Stimulated activated naive CD8-positive, alpha-beta T cell treated with anti-CD3 and anti-CD28 coated beads, Interleukin-15, Interleukin-2, amounts not matched to agents 100 U/mL and 50 U/mL, for 24 hours (primary cell): ENCODE measurements around the gene PHEX.

Source experiments
- ATAC-seq: fragments of 150-1000 bp; cut with Tn5 transposase; one replicate; pipeline ENCODE4 v1.10.0; 2021
- DNase-seq: peaks from one replicate; pipeline ENCODE4 v3.0.0; 2021

PHEX gene

DNA sequence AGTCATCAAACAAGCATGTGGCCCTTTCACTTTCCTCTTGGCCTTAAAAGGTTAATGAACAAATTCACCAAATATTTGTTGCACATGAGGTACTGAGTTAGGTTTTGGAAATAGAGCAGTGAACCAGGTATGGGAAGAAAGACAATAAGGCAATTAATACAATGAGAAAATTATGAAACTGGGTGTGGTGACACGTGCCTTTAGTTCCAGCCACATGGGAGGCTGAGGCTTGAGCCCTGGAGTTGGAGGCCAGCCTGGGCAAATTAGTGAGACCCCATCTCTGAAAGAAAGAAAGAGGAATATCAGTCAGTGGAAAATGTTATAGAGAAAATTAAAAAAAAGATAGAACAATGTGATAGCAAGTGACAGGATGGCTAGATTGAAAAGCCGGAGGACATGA is 8.1 kb downstream of the PHEX start:
- DNase-seq, result no peak
- ATAC-seq, result no peak

DNA sequence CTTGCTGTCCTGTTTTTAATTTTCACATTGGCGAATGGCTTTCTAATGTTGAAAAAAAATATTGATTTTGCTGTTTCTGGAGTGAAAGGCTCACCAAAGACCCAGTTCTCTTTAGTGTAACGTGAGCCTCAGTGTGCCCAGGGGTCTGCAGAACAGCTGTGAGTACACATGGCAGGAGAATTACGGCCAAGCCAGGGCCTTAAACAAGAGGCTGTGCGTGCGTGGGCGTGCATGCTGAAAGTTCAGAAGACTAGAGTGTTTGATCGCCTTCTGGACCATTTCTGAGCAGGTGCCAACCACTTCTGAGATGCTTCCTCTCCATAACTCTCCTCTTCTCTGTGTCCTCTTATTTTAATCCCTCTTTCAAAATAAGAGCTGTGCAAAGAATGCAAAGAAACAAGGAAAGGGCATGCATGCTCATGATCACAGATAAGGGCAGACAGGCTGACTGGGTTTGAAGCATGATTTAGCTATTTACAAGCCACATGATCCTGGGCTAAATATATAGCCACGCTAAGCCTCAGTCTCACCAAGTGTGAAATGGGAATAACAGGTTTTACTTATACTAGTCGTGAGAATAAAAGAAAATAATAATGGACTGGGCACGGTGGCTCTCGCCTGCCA is 9.9 kb downstream of the PHEX start:
- DNase-seq (peak; percentile 29), ATAC-seq (no peak)

DNA sequence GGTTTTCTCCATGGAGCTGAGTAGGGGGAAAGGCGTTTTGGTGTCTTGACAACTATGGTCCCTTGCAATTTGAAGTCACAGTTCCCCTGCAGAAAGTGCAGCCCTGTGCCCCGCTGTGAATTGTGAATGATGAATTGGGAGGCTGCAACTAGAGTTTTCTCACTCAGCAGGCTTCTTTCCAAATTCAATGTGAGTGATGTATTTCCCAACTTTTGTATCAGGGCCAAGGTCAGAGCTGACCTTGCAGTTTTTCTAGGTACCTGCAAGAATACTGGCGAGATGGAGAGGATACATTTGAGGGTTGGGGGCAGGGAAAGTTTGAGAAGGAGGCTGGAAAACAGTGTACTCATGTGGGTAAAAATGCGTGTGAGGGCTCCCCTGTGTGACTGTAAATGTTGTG is 11.7 kb downstream of the PHEX start:
- no peak for ATAC-seq

DNA sequence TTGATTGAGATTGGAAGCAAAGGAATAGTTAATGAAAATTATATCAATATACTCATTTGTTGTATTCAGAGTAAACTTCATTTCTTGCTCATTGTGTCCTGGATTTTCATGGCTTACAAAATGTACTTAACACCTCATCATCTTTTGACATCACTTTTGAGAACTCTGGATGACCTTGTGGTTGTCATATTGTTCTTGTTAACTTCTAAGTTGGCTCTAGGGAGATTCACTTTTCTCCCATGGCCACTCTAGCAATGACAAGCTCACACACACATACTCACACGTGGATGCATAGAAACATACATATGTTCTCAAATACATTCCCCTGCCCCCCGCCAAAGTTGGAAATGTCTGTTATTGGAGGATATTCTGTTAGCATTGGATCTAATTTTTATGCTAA is 15.3 kb downstream of the PHEX start:
- ATAC-seq (no peak), DNase-seq (no peak)

More for the DNA sequence above, 11.7 kb downstream of the PHEX start:
- no peak for DNase-seq

DNA sequence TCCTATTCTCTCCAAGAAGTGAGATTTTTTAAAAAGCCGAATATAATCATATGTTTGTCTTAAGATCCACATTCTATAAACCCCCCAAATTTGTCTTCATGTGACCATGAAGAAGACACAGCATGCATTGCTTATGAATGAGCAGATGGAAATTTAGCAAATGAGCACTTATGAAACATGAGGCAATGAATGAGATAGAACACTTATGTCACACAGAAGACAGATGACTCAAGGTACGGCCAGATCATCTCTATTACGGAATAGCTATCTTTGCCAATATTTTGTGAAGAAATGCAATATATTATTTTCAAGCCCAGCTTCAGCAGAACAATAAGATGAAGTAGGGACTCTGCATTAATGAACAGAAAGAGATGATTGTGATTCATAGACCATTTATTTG is 21.4 kb downstream of the PHEX start:
- no peak for DNase-seq
- ATAC-seq, result no peak

DNA sequence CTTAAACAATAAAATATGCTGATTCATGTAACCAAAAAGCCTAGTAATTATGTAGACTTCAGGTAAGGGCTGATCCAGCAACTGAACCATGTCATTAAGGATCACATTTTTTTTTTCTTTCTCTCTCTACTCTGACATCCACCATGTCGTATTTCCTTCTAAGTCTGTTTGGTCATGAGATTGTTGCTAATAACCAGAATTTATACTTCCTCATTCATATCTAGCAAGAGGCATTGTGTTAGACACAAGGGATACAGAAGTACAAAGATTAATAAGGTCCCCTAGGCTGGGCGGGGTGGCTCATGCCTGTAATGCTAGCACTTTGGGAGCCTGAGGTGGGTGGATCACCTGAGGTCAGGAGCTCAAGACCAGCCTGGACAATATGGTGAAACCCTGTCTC is 24.1 kb downstream of the PHEX start:
- DNase-seq (no peak), ATAC-seq (no peak)

DNA sequence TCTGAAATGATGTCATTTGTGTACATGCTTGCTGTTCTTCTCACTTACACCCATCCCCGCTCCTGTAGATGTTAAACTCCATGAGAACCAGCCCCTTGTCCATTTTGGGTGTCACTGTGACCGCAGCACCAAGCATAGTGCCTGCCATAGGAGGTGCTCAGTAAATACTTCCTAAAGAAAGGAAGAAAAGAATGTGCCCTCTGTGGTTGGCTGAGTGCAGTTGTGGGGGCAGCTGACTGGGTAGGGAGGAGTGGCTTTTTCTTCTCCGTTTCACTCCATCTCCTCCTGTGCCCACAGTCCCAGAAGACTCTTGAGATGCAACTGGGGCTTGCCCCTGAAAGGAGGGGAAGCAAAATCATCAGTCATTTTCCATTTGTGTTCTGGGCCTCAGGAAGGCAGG is 25.5 kb downstream of the PHEX start:
- ATAC-seq, result peak; percentile 81

DNA sequence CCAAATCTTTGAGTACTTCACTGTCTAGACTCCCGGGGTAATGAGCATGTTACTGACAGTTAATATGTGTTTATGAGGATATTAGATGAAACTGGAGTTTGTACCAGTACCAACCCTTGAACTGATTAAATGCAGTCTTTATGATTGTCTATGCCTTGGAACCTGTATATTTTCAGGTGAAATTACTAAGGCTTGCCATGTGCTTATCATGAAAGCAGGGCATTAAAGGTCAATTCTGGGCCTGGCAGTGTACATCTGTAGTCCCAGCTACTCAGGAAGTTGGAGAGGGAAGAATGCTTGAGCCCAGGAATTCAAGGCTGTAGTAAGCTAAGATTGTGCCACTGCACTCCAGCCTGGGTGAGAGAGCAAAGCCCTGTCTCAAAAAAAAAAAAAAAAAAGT is 27.6 kb downstream of the PHEX start:
- DNase-seq (no peak), ATAC-seq (no peak)

More for the DNA sequence above, 25.5 kb downstream of the PHEX start:
- peak; percentile 21 for DNase-seq

DNA sequence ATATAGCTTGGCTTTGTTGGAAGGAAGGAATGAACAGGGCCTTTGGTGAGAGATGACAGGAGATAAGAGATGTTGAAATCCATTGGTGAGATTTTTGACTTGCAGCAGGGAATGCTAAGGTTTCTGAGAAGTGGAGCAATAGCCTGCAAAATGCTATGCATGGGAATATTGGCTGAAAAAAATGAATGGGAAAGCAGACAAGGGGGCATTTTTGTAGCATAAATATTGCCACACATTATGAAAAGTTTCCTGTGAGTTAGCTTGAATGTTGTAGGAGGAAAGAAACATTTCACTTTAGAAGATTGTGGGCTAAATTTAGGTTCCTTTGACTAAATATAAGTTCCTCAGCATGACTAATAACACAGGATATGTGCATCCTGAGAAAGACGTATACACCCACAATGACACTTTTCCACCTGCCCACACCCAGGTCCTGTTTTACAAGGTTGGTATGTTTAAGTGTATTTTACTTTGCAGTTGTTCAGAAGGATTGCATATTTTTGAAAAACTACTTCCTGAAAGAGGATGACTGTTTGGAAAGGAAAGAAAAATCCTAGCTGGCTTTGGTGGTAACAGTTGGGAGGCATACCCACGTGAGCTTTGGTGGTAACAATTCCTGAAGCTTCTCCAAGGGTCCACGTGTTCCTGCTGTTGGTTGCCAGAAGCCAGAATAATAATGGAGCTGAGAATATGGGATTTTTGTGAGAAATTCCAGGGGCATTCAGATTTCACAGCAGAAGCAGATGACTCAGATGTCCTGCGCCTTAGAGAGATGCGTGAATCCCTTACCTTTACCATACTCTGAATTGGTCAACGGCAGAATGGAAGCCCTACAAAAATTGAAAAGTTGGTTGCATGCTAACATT is 28.5 kb downstream of the PHEX start:
- no peak for DNase-seq
- peak; percentile 69 for ATAC-seq

DNA sequence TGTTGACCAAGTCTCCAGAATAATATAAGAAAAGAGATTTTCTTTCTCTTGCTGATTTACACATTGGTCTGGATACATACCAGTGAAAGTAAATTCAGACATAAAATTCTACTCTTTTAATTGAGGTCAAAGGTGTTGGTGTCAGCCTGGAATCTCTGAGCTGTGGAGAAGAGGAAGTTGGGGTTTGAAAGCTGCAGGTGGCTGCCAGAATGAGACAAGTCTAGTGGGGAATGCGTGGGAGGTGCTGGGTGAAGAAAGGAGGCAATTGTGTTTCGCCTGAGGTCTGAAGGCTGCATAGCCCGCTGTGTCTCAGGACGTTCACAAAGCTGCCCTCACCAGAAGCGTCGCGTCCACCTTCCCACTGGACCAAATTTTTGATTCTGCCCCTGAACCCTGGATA is 31.2 kb downstream of the PHEX start:
- DNase-seq (peak; percentile 62), ATAC-seq (peak; percentile 61)

DNA sequence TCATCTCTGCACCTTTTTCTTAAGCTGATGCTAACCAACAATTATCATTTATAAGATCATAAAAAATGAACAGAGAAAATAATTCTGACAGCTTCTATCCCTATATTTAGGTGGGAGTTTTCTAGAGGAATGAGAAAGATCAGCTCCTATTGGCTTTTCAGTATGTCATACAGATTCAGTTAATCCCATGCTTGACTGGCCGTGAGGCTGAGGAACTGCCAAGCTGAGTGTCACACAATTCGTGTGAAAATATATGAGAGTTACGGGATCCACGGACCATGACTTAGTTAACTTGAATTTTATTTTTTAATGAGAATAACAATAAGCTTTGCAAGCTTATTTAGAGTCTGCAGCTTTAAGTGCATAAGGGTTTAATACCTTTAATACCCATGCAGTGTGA is 37.5 kb downstream of the PHEX start:
- ATAC-seq, result no peak
- DNase-seq, result no peak

DNA sequence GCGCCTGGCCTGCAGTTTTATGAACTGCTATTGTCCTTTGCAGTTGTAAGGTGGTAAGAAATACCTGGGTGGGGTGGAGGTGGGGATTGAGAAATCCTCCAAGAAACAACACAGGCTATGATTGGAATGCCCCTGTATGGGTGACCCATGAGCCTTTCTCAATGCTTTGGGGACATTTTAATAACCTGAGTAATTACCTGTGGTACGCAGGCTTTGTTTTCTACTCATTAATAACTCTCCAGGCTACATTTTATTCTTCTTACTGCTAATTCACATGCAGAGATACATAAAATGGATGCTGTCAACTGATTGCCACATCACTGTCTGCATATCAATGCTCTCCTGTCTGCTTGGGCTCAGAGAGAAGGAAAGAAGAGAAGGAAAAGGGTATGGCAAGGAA is 41.8 kb downstream of the PHEX start:
- ATAC-seq (no peak), DNase-seq (no peak)

DNA sequence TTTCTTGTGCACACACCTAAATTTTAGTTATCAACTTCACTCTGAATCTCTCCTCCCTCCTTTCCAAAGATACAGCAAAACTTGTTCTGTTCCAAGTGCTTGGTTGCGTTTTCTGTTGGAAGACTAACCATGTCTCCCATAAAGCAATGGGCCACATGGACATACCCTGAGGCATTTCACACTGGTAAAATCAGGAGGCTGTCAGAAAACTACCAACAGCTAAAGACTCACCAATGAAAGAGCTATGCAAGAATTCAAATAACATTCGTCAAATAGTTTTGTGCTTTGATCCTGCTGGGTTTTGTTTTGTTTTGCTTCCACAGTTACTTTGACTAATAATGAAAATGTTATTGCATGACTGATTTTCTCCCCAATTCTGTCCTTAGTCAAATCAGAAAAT is 46.0 kb downstream of the PHEX start:
- ATAC-seq, result no peak
- no peak for DNase-seq

DNA sequence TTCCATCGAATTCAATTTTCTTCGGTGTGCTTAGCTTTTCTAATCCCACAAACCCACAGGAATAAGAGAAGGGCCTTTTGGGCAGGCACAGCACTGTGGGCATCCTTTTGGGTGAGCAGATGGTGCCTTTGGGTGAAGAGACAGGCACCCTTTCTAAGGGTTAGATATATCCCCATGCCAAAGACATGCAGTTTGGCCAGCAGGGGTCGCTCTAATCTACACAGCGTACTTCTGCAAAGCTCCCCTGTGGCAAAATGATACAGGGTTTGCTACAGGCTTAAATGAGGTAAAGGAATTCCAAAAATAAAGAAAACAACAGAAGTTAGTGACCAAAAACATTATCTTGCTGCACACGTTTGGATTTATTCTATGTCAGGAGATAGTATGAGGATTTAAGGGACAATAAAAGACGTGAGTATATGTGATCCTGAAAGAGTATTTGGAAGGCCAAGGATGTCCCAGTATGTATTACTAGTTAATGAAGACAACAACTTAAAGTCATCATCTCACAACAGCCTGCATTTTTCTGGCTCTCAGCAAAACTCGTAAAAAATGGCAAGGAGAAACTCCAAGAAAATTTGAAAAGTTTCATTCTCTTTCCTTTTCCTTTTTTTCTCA is 49.5 kb downstream of the PHEX start:
- DNase-seq (peak; percentile 66), ATAC-seq (peak; percentile 59)

DNA sequence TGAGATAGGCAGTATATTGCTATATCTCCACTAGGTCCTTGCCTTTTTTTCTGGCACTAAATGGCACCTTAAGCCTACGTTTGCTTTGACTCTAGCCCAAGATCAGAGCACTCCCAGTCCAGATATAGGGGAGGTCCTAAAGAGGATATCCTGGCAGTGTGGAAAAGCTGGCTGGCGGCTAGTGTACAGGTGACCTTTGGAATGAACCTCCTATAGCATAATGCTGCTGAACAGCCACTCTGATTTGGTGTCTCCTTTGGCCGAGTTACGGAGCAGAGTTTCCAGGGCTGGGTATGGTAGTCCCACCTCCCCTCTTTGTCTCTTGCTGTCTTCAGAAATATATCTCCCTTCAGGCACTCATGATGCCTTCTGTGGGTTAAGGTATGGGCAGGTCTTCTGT is 53.9 kb downstream of the PHEX start:
- DNase-seq (no peak), ATAC-seq (peak; percentile 37)

DNA sequence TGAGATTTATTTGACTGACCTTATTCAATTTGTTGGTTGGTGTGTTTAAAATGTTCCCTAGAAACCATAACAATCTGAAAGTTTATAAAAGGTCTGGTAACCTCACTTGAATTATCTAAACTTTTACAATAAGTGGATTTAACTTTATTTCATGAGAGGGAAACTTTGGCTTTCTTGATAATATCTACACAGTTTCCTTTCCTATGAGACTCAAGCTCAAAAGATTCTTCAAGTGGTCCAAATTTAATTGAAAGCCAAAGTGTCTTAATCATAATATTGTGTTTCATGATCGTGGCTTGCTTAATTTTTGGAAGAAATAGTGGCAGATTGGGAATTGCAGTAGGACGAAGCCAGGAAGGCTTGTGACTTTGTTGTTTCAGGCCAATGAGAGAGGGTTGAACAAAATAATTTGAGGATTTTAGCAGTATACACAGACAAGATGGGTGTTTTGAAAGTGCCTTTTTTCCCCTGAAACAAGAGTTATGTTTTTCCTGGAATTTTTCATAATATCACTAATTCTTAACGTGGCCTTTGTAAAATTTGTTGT is 55.0 kb downstream of the PHEX start:
- DNase-seq (no peak), ATAC-seq (no peak)

DNA sequence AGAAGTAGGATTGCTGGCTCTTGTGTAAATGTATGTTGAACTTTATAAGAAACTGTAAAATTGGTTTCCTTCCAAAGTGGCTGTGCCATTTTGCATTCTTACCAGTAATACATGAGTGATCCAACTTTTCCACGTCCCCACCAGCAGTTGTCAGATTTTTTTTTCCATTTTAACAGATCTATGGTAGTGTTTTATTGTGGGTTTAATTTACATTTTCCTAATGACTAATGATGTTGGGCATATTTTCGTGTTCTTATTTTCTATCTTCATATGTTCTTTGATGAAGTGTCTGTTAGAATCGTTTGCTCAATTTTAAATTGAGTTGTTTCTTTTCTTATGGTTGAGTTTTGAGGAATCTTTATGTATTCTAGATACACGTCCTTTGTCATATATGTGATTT is 56.2 kb downstream of the PHEX start:
- ATAC-seq, result peak; percentile 53
- no peak for DNase-seq

DNA sequence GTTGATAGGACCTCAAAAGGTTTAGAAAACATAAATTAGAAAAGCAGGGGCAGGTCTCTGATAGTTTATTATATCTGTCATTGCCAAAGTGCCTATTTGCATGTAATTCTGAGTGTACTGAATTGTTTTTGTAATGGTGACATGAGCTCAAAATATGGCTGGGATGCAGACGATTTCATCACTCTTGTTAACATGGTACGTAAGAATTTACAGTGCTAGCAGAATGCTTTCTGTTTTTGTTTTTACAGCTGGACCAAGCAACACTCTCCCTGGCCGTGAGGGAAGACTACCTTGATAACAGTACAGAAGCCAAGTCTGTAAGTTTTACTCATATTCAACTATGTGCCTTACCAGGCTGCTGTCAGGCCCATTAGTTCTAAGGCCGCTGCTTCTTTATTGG is 58.1 kb downstream of the PHEX start:
- DNase-seq, result no peak
- no peak for ATAC-seq

DNA sequence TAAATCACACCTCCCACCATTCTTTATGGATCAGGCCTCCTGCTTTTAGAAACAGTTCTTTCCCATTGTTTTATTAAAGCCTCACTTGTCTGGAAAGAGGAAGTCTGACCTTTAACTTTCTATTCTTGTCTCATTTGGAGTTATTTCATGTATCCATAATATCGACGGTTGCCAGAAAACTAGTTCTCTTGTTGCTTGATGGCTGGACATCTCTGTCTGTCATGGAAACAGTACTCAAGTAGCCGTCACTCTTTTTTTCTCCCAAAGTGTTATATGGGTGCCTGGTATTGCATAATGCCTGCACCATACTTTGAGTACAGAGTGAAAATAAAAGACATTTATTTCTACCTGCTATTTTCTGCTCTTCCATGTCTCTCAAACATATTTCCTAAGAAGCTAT is 61.4 kb downstream of the PHEX start:
- ATAC-seq (no peak), DNase-seq (no peak)

DNA sequence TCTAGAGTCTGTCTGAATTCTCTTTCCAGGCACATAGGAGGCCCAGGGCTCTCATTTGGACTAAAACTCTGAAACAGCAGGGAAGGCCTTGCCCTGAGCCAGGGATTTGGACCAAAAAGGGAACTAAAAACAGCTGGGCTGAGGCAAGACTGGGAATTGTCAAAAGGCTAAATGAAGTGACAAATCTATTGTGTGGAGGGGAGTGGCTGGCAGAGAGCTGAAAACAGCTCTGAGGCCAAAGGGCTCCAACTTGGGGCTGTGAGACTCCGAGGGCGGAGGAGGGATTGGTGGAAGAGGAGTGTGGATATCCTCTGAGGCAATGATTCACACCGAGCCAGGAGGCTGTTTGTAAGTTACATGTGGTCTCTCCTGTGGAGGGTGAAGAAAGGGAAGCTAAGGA is 63.2 kb downstream of the PHEX start:
- ATAC-seq (no peak), DNase-seq (no peak)

DNA sequence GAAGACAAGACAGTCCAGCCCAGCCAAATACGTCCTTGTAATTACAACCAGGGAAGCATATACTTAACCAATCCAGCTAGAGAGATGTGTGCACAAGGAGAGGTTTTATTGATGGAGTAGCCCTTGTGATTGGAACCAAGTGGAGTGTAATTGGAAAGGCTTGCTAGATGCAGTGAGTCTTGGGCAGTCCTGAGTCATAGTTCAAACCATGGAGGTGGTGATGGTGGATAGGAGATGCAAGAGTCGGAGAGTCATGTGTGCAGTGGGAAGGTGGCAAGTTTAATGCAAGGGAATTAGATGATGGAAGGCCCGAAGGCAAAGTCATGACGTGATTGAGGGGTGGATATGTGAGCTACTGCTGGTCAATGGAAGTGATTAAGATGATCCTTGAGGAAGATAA is 63.7 kb downstream of the PHEX start:
- DNase-seq (no peak), ATAC-seq (no peak)

DNA sequence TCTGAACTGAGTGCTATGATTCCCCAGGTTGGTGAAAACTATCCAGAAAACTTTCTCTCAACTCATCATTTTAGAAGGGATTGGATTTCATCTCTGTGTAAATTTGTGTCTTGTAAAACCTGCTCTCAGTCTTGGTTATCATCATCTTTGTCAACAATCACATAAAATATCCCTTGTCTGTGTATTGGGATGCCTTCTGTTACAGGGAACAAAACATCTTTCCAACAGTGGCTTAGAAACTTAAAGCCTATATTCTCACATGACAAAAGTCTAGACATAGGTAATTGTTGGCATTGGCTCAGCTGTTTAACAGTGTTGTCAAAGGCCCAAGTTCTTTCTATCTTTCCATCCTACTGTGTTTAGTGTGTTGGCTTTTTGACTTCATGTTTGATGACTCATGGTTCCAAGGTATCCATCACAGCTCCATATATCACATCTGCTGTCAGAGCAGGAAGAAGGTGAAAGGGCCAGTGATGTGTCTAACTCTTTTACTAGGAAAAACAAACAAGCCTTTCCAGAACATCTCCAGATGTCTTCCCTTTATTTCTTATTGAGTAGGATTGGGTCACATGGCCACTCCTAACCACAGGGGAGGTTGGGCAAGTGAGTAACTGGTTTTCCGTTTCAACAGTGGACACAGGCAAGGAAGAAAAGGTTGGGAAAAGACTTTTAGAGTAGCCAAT is 65.0 kb downstream of the PHEX start:
- no peak for ATAC-seq
- no peak for DNase-seq

DNA sequence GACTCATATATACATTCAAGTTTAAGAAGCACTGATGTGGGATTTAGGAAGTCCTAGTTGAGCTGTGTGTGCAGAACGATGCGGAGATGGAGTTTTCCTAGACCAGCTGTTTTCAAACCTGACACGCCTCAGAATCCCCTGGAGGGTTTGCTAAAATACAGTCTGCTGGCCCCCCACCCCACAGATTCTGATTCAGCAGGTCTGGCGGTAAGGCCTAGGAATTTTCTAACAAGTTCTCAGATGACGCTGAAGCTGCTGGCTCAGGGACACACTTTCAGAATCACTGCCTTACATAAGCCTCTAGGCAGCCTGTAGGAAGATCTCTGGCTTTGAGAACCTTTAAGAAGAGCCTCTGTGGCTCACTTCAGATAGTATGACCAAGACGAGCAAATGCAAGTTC is 73.1 kb downstream of the PHEX start:
- no peak for DNase-seq
- no peak for ATAC-seq
